GM19043 (cell line): ENCODE results near the gene DOCK9.
"Not testable (repeated sequence)": the region's sequence is repeated elsewhere in the genome, so short reads cannot be mapped to it uniquely, and the experiment has no call there.

Experiments used
- ATAC-seq: cut with Tn5 transposase; IDR thresholded peaks from one replicate; pipeline ENCODE4 v1.9.1; 2021; ENCODE audit warnings: low read depth; ENCODE audit not compliant: unreplicated experiment

The DOCK9 gene

GRCh38 chr13:98921786-98922185 is 56.1 kb downstream of the DOCK9 start:
- no peak for ATAC-seq

- ATAC-seq = no peak
These were observed 56.8 kb downstream of the DOCK9 start for GRCh38 chr13:98921015-98921580.

- no peak for ATAC-seq
These were observed 58.3 kb downstream of the DOCK9 start for GRCh38 chr13:98919566-98919965.

GRCh38 chr13:98918771-98919170 is 59.1 kb downstream of the DOCK9 start:
- no peak for ATAC-seq

- no peak for ATAC-seq
These were observed 60.7 kb downstream of the DOCK9 start for GRCh38 chr13:98917116-98917515.

GRCh38 chr13:98916403-98916802 is 61.5 kb downstream of the DOCK9 start:
- no peak for ATAC-seq

GRCh38 chr13:98915981-98916380 is 61.9 kb downstream of the DOCK9 start:
- ATAC-seq = no peak

GRCh38 chr13:98915563-98915962 is 62.3 kb downstream of the DOCK9 start:
- ATAC-seq = no peak

GRCh38 chr13:98913741-98914140 is 64.1 kb downstream of the DOCK9 start:
- no peak for ATAC-seq

- no peak for ATAC-seq
These were observed 65.0 kb downstream of the DOCK9 start for GRCh38 chr13:98912846-98913245.

- no peak for ATAC-seq
These were observed 67.3 kb downstream of the DOCK9 start for GRCh38 chr13:98910501-98910951.

- ATAC-seq = no peak
These were observed 68.8 kb downstream of the DOCK9 start for GRCh38 chr13:98909016-98909415.

GRCh38 chr13:98906746-98907502 is 70.9 kb downstream of the DOCK9 start:
- no peak for ATAC-seq

GRCh38 chr13:98905199-98905598 is 72.7 kb downstream of the DOCK9 start:
- ATAC-seq = no peak

GRCh38 chr13:98900442-98900841 is 77.4 kb downstream of the DOCK9 start:
- no peak for ATAC-seq

GRCh38 chr13:98897706-98898105 is 80.2 kb downstream of the DOCK9 start:
- ATAC-seq = no peak

GRCh38 chr13:98896868-98897144 is 81.1 kb downstream of the DOCK9 start:
- ATAC-seq = no peak

GRCh38 chr13:98896083-98896867 is 81.6 kb downstream of the DOCK9 start:
- no peak for ATAC-seq

GRCh38 chr13:98894814-98895213 is 83.0 kb downstream of the DOCK9 start:
- ATAC-seq = not testable (repeated sequence)

- ATAC-seq = no peak
These were observed 84.5 kb downstream of the DOCK9 start for GRCh38 chr13:98893371-98893770.

GRCh38 chr13:98892821-98893220 is 85.0 kb downstream of the DOCK9 start:
- ATAC-seq = no peak

- ATAC-seq = no peak
These were observed 85.8 kb downstream of the DOCK9 start for GRCh38 chr13:98892077-98892476.
